KMS-11 (cell line): ENCODE data around the gene PCSK5.

Source experiments
- H2AFZ ChIP-seq: fragments of 200-600 bp; sonication (generic); 2 replicates; pipeline ENCODE4 v1.6.1; 2016; ENCODE audit warnings: antibody characterized with exemption, mixed run types, low read depth
- H3K27ac ChIP-seq: fragments of 200-600 bp; sonication (generic); 2 replicates; pipeline ENCODE4 v1.6.1; 2016; ENCODE audit warnings: mild to moderate bottlenecking, mixed run types
- H3K27me3 ChIP-seq: fragments of 200-600 bp; sonication (generic); 2 replicates; pipeline ENCODE4 v1.6.1; 2017; ENCODE audit warnings: mild to moderate bottlenecking, low read depth, mixed run types, moderate library complexity; ENCODE audit not compliant: insufficient read depth
- H3K36me3 ChIP-seq: fragments of 200-600 bp; sonication (generic); 2 replicates; pipeline ENCODE4 v1.6.1; 2017; ENCODE audit warnings: mild to moderate bottlenecking, mixed run types; ENCODE audit not compliant: insufficient read depth
- H3K4me1 ChIP-seq: fragments of 200-600 bp; sonication (generic); 2 replicates; pipeline ENCODE4 v1.6.1; 2016; ENCODE audit warnings: mild to moderate bottlenecking, low read depth, mixed run types; ENCODE audit not compliant: poor library complexity, severe bottlenecking
- H3K4me2 ChIP-seq: fragments of 200-600 bp; sonication (generic); 2 replicates; pipeline ENCODE4 v1.7.0; 2016; ENCODE audit warnings: mild to moderate bottlenecking, mixed run types
- H3K4me3 ChIP-seq: fragments of 200-600 bp; sonication (generic); IDR thresholded peaks from 2 replicates; pipeline ENCODE4 v1.6.1; 2017; ENCODE audit warnings: low read depth, low read length, mixed read lengths; ENCODE audit not compliant: insufficient read depth
- H3K79me2 ChIP-seq: fragments of 200-600 bp; sonication (generic); 2 replicates; pipeline ENCODE4 v1.6.1; 2016; ENCODE audit warnings: low read depth, mixed run types; ENCODE audit not compliant: insufficient read depth
- H3K9ac ChIP-seq: fragments of 200-600 bp; sonication (generic); 2 replicates; pipeline ENCODE4 v1.6.1; 2016; ENCODE audit warnings: mild to moderate bottlenecking, mixed run types
- H4K20me1 ChIP-seq: fragments of 200-600 bp; sonication (generic); 2 replicates; pipeline ENCODE4 v1.6.1; 2016; ENCODE audit warnings: mild to moderate bottlenecking, mixed run types; ENCODE audit not compliant: insufficient read depth
- CTCF ChIP-seq: fragments of 200-600 bp; sonication (generic); conservative IDR thresholded peaks from 2 replicates; pipeline ENCODE4 v1.6.1; 2017; ENCODE audit warnings: low read depth, mild to moderate bottlenecking, antibody characterized with exemption, low read length, moderate library complexity, mixed read lengths

Gene PCSK5

GRCh38 chr9:75912951-75913350 lies 22.5 kb downstream of the PCSK5 start:
- Histone ChIP-seq H3K27me3 (no peaks in the 10 kb centered on the region), H3K4me3 (no peak overlapping the region), H3K79me2 (no peaks in the 10 kb centered on the region), H3K36me3 (no peaks in the 10 kb centered on the region), H3K4me2 (no peak overlapping the region), H2AFZ (no peak overlapping the region), H3K27ac (no peak overlapping the region), H3K4me1 (peaks cover 6% of the 10 kb centered on the region), H3K9ac (no peak overlapping the region), H4K20me1 (no peaks in the 10 kb centered on the region)
- TF ChIP-seq CTCF, result no peak

- Histone ChIP-seq H3K27ac (no peak overlapping the region), H2AFZ (no peak overlapping the region), H3K4me3 (no peak overlapping the region), H3K36me3 (no peaks in the 10 kb centered on the region), H3K4me1 (peaks cover 15% of the 10 kb centered on the region), H4K20me1 (no peaks in the 10 kb centered on the region), H3K27me3 (no peaks in the 10 kb centered on the region), H3K79me2 (no peaks in the 10 kb centered on the region), H3K4me2 (no peak overlapping the region), H3K9ac (no peak overlapping the region)
- no peak for TF ChIP-seq CTCF
Measured at GRCh38 chr9:75914002-75914401, 23.5 kb downstream of the PCSK5 start.

- H3K27me3 ChIP-seq, result no peaks in the 10 kb centered on the region
- H3K9ac ChIP-seq, result no peak overlapping the region
- H2AFZ ChIP-seq, result no peak overlapping the region
- no peaks in the 10 kb centered on the region for H4K20me1 ChIP-seq
- H3K4me3 ChIP-seq, result no peak overlapping the region
- H3K36me3 ChIP-seq, result no peaks in the 10 kb centered on the region
- no peaks in the 10 kb centered on the region for H3K79me2 ChIP-seq
- H3K27ac ChIP-seq, result no peak overlapping the region
- TF ChIP-seq CTCF, result no peak
- no peak overlapping the region for H3K4me2 ChIP-seq
- H3K4me1 ChIP-seq, result peaks cover 15% of the 10 kb centered on the region
Measured at GRCh38 chr9:75914883-75915452, 24.5 kb downstream of the PCSK5 start.

GRCh38 chr9:75918154-75918553 lies 27.7 kb downstream of the PCSK5 start:
- Histone ChIP-seq H4K20me1 (no peaks in the 10 kb centered on the region), H3K4me1 (peaks cover 15% of the 10 kb centered on the region), H3K27ac (no peak overlapping the region), H3K4me2 (peak overlapping the region; percentile 23; the same call in 1 of the 2 replicates), H3K36me3 (no peaks in the 10 kb centered on the region), H3K4me3 (no peak overlapping the region), H3K27me3 (no peaks in the 10 kb centered on the region), H2AFZ (no peak overlapping the region), H3K79me2 (no peaks in the 10 kb centered on the region), H3K9ac (no peak overlapping the region)
- no peak for TF ChIP-seq CTCF
